HT1080 (cell line): ENCODE measurements around the gene MAPK7. TPM values are rescaled to one million over a fixed set of nuclear protein-coding genes. Genes with fewer than 3 reads are reported as not detected.
A peak's percentile ranks its signal among the peaks of the same experiment; 100 is the strongest.
"Not testable (repeated sequence)": the region's sequence is repeated elsewhere in the genome, so short reads cannot be mapped to it uniquely, and the experiment has no call there.

ENCODE experiments used
- DNase-seq: peaks from one replicate; pipeline ENCODE4 v3.0.0-alpha.2; 2015; ENCODE audit warnings: low read depth
- total RNA-seq: library from RNA; depleted of rRNA; stranded (reverse); fragments of >200 nt; shearing (Covaris generic); gene quantifications from 2 replicates; pipeline ENCODE4 v1.2.3, GENCODE V29; 2014

The MAPK7 gene
- total RNA-seq, 1 experiment from 2014 or later, result 8.6 TPM

GRCh38 chr17:19342611-19343255 is 35.6 kb upstream of the MAPK7 start:
- DNase-seq, result no peak

- no peak for DNase-seq
These were observed 35.1 kb upstream of the MAPK7 start for GRCh38 chr17:19343256-19343630.

- DNase-seq, result no peak
These were observed 34.6 kb upstream of the MAPK7 start for GRCh38 chr17:19343671-19344151.

DNA sequence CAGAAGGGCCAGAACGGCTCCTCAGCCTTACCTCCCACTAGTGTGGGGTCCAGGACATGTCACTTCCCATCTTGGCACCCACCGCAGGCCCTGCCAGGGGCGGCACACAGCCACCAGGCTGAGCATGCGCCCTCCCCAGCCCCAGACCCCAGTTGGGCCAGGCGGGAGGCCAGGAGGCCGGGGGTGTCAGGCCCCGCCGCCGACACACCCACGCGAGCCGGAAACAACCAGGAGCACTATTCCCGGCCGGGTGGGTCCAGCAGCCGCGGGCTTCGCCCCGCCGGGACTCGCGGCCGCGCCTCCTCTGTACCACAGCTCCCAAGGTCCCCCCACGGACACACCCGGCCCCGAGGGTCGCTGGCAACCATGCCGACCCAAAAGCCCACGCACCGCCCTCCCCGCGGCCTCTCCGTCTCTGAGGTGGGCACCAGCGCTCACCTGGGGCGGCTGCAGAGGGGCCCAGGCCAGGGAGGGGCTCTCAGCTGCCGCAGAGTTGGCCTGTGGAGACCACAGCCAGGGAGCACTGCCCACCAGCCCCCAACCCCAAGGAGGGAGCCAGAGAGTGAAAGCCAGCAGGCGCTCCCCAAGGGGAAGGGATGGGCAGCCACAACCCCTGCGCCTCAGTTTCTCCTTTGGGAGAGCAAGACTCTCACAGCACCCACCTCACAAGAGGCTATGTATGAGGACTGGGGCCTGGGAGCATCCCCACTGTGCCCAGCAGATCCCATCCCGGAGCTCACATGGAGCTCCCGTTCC is 33.8 kb upstream of the MAPK7 start:
- no peak for DNase-seq

DNA sequence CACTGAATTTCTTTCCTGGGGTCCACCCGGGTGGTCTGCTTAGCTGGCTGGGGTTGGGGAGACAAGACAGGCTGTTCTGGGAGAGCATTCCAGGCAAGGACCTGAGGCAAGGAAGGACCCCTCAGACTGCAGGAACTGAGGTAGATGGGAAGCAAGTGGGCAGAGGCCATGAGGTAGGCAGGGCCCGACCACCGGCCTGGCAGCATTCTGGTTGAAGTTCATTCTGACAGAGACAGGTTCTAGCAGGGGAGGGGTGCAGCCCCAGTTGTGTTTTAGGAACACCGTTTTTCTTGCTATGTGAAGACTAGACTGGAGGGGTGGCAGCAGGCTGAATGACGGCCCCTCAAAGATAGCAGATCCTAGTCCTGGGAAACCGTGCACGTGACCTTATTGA is 33.2 kb upstream of the MAPK7 start:
- no peak for DNase-seq

- no peak for DNase-seq
These were observed 32.6 kb upstream of the MAPK7 start for GRCh38 chr17:19345486-19346350.

DNA sequence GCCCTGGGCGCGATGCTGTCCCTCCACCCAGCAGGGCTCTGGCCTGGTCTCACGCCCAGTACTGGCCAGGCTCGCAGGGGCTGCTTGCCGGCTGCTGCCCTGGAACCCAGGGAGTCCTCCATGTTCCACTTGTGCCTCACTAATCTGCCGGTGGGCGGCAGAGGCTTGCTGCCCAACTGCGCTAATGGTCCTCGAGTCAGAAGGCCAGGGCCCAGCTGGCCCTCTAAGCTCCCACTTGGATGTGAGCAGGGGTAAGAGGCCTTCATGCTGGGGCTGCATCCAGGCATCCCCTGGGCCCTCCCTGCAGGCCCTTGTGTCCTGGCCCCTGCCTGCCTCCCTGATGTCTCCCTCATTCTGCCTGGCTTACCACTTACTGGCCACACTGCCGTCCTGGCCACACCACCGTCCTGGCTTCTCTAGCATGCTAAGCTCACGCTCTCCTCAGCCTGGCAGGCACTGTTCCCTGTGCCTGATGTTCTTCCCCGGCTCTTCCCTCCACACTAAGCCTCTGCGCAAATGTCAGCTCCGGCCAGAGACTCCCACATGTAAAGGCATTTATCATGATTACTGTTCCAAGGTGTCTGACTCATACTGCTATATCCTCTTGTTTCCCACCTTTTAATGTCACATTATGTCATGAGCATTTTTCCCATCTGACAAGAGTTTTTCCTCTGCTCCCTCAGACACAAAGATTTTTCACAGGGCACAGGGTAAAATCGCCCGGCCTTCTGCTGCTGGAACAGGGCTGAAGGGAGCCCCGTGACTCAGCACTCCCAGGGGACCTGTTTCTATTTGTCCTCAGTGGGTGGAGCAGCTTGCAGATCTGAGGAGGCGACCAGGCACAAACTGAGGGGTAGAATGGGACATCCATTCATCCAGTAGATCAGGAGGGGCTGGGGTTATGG is 31.7 kb upstream of the MAPK7 start:
- peak; percentile 86 for DNase-seq

- no peak for DNase-seq
These were observed 30.8 kb upstream of the MAPK7 start for GRCh38 chr17:19347323-19348080.

DNA sequence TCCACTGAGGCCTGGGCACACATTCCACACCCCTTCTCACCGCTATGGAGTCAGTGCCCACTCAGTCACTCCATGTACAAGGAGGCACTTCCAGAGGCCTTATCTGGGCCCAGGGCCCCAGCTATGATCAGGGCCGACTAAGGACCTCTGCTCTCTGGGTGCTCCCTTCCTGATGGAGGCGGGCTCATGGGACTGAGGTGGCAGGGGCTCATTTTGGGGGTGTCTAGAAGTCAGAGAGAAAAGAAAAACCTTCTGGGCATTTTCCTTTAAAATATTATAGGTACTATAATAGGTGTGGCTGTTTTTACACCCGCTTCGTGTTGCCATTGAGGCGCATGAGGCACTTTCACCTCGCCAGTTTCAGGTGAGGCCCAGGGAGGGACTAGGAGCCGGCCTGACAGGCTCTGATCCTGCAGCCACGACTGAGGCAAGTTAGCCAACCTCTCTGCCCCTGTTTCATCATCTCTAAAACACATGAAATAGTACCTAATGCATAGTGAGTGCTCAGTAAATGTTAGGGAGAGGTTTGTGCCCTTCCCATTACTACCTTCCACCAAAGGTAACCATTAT is 30.1 kb upstream of the MAPK7 start:
- DNase-seq, result no peak

DNA sequence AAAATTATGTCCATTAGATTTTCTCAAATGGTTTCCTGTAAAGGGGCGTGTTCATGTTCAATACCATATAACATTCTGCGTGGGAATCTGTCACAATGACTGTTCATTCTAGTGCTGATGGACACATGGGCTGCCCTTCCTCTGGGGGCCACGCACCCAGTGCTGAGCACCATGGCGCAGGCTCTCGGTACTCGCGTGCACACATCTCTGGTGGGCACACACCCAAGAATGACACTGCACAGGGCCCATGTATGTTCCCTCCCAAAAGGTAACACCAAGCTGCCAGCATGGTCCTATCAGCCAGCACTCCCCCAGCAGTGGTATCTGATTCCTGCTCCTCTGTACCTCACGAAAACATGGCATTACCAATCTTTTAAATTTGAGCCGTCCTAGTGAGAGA is 29.5 kb upstream of the MAPK7 start:
- no peak for DNase-seq

DNA sequence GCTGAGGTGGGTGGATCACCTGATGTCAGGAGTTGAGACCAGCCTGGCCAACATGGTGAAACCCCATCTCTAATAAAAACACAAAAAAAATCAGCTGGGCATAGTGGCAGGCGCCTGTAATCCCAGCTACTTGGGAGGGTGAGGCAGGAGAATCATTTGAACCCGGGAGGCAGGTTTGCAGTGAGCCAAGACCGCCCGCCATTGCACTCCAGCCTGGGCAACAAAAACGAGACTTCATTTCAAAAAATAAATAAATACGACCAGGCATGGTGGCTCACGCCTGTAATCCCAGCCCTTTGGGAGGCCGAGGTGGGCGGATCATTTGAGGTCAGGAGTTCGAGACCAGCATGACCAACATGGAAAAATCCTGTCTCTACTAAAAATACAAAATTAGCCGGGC is 24.9 kb upstream of the MAPK7 start:
- not testable (repeated sequence) for DNase-seq

DNA sequence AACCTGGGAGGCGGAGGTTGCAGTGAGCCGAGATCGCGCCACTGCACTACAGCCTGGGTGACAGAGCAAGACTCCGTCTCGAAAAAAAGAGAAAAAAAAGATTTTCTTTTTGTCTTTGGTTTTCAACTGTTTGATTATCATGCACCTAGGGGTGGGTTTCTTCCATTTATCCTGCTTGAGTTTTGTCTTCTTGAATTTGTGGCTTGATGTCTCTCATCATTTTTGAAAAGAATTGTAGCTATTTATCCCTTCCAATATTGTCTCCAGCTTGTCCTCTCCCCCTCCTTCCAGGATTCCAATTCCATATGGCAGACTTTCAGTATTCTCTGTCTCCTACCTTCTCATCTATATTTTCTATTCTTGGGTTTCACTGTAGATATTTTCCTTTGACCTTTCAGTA is 23.6 kb upstream of the MAPK7 start:
- no peak for DNase-seq

DNA sequence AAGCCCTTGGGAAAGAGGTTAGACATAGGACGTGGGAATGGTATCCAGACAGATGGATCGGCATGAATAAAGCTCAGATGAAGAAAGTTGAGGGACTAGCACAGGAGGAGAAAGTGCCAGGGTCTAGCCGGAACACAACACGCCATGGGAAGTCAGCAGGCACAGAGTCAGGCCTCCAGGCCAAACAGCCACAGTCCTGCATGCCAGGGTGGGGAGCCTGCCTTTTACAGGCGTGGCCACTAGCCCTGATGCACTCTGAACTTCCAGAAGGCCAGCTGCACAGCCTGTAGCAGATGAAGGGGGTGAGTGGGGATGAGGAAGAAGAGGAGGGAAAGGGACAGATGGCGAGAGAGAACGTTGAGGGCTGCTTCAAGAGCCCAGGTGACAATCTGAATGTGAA is 20.9 kb upstream of the MAPK7 start:
- DNase-seq, result no peak

DNA sequence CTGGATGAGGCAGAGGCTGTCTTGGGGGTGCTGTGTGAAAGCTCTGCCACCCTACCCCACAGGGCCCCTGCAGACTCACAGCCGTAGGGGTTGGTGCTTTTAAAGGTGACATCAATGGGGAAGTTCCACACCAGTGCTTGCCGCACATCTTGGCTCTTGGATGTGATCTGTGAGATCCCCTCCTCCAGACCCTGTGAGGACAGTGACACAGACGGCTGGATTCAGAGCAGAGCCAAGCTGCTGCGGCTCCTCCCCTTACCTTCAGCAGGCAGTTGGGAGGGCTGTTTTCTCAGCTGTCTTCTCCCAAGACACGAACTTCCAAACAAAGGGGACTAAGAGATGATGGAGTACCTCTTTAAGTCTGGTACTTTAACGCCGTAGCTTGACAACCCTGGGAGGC is 20.5 kb upstream of the MAPK7 start:
- no peak for DNase-seq

GRCh38 chr17:19359151-19359550 is 19.1 kb upstream of the MAPK7 start:
- no peak for DNase-seq

DNA sequence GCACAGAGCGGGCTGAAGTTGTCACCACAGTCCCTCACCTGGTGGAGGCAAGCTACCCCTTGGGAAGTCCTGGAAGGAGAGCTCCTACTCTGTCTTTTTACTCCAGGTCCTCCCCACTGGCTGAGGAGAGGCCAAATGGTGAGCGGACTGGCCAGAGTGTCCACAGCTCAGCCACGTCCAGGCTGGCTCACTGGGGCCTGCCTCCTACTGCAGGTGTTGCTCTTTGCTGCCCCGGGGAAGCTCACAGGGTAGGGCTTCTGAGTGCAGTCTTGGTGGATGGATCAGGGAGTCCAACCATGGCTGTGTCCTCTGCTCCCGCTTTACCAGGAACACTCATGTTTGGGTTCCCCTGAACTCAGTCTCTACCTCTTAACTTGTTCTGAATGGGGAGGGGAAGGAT is 18.4 kb upstream of the MAPK7 start:
- DNase-seq, result no peak

GRCh38 chr17:19360772-19361171 is 17.5 kb upstream of the MAPK7 start:
- DNase-seq, result no peak

DNA sequence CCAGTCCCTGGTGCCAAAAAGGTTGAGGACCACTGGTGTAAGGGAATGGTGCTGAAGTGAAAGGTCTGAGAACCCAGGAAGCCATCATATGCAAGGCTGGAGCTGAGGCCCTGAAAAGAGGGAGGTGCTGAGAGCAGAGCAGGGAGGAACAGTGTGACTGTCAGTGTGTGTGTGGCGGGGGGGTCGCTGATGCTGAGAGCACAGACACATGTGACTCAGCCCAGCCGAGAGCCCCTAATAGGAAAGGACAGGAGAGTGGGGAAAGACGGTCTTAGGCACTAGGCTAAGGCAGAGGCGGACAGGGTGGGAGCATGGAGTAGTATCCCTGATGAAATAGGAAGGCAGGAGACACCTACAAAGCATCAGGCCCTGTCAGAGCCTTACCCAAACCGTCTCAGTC is 17.0 kb upstream of the MAPK7 start:
- DNase-seq, result no peak

DNA sequence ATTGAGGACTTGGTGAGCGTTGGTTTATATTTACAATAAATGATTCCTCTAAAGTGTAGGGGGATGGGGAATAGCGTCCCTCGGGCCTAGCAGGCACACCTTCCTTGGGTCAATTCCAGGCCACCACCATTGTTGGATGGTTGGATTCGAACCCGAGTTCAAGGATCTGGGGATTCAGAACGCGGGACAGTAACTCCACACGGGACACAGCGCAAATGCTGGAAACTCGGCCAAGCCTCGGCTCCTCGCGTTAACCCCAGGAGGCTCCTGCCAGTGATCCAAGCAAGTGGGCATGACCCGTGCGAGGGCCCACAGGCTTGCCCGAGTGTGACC is 16.4 kb upstream of the MAPK7 start:
- DNase-seq, result no peak
